SK-N-SH (cell line): ENCODE measurements around the gene FAM199X. TPM values are rescaled to one million over a fixed set of nuclear protein-coding genes. Genes with fewer than 3 reads are reported as not detected.
A peak's percentile ranks its signal among the peaks of the same experiment; 100 is the strongest.

Experiments used
- CTCF ChIA-PET: fragments of 300-600, 350-600 bp; formaldehyde crosslinking; extraction: SDS; loops from one replicate; lab custom pipeline; 2021; lab: Yijun Ruan, JAX
- POLR2A ChIA-PET: fragments of 350-600 bp; sonication (Branson Sonifier 250); formaldehyde crosslinking; extraction: SDS; loops from one replicate; lab custom pipeline; 2020; ENCODE audit warnings: antibody characterized with exemption, inconsistent platforms; lab: Yijun Ruan, JAX
- DNase-seq: peaks from one replicate; pipeline ENCODE4 v3.0.0; 2012
- H2AFZ ChIP-seq: fragments of 200-600 bp; sonication (generic); 2 replicates; pipeline ENCODE4 v1.8.1; 2016; ENCODE audit warnings: antibody characterized with exemption, mild to moderate bottlenecking, low read depth
- H3F3A ChIP-seq: fragments of 200-600 bp; sonication (generic); replicated peaks from 2 replicates; pipeline ENCODE3; 2016; ENCODE audit warnings: antibody characterized with exemption, mild to moderate bottlenecking; ENCODE audit not compliant: insufficient read depth
- H3K27ac ChIP-seq, 2 experiments: fragments of 200-500 bp in 1 of 2; fragments of 200-600 bp in 1 of 2; sonication (Bioruptor generic) in 1 of 2; sonication (generic), shearing (Covaris generic) in 1 of 2; 2 replicates each; pipeline versions ENCODE4 v1.5.1 to v1.6.1; 2014 to 2016; ENCODE audit warnings: low read depth in 2 of 2, inconsistent platforms in 1 of 2, low read length in 1 of 2, mild to moderate bottlenecking in 1 of 2, mixed read lengths in 1 of 2
- H3K27me3 ChIP-seq: fragments of 200-600 bp; sonication (generic), shearing (Covaris generic); 2 replicates; pipeline ENCODE4 v1.6.1; 2016; ENCODE audit warnings: mixed run types; ENCODE audit not compliant: insufficient read depth
- H3K36me3 ChIP-seq, 2 experiments: fragments of 200-500 bp in 1 of 2; fragments of 200-600 bp in 1 of 2; sonication (Bioruptor generic) in 1 of 2; sonication (generic) in 1 of 2; replicated peaks in 1 of 2; 2 replicates each; pipeline versions ENCODE3 to v1.5.1; 2014 to 2016; ENCODE audit warnings: low read length in 1 of 2, mild to moderate bottlenecking in 1 of 2; ENCODE audit not compliant: insufficient read depth in 2 of 2, control insufficient read depth in 1 of 2
- H3K4me1 ChIP-seq, 2 experiments: fragments of 200-500 bp in 1 of 2; fragments of 200-600 bp in 1 of 2; sonication (Bioruptor generic) in 1 of 2; sonication (generic), shearing (Covaris generic) in 1 of 2; 2 replicates each; pipeline versions ENCODE4 v1.5.1 to v1.6.1; 2014 to 2016; ENCODE audit warnings: low read depth in 1 of 2, low read length in 1 of 2, mixed run types in 1 of 2; ENCODE audit not compliant: insufficient read depth in 2 of 2, control insufficient read depth in 1 of 2
- H3K4me2 ChIP-seq: fragments of 200-600 bp; sonication (generic), shearing (Covaris generic); 2 replicates; pipeline ENCODE4 v1.6.1; 2017; ENCODE audit warnings: mixed run types
- H3K4me3 ChIP-seq, 2 experiments: fragments of 200-500 bp in 1 of 2; fragments of 200-600 bp in 1 of 2; sonication (Bioruptor generic) in 1 of 2; sonication (generic), shearing (Covaris generic) in 1 of 2; 2 replicates each; pipeline versions ENCODE4 v1.5.1 to v1.8.1; 2014 to 2016; ENCODE audit warnings: low read depth in 2 of 2, inconsistent platforms in 1 of 2, low read length in 1 of 2, mild to moderate bottlenecking in 1 of 2, mixed read lengths in 1 of 2, moderate library complexity in 1 of 2
- H3K79me2 ChIP-seq: fragments of 200-600 bp; sonication (generic); 2 replicates; pipeline ENCODE4 v1.8.1; 2017; ENCODE audit warnings: mild to moderate bottlenecking; ENCODE audit not compliant: insufficient read depth
- H3K9ac ChIP-seq: fragments of 200-600 bp; sonication (generic); 2 replicates; pipeline ENCODE4 v1.6.1; 2017; ENCODE audit warnings: mixed run types
- H3K9me2 ChIP-seq: fragments of 200-600 bp; sonication (generic); 2 replicates; pipeline ENCODE4 v1.6.1; 2017; ENCODE audit warnings: mixed run types
- H3K9me3 ChIP-seq: fragments of 200-600 bp; sonication (generic); 2 replicates; pipeline ENCODE4 v1.6.1; 2017; ENCODE audit warnings: mixed run types, mild to moderate bottlenecking, moderate library complexity
- H4K20me1 ChIP-seq: fragments of 200-600 bp; sonication (generic); 2 replicates; pipeline ENCODE4 v1.6.1; 2017; ENCODE audit warnings: mild to moderate bottlenecking, mixed run types; ENCODE audit not compliant: insufficient read depth
- CHD2 ChIP-seq: fragments of 150-350 bp; IDR thresholded peaks from 2 replicates; pipeline ENCODE4 v1.6.1; 2018; ENCODE audit warnings: low read length; ENCODE audit not compliant: partially characterized antibody
- ELF1 ChIP-seq: IDR thresholded peaks from 2 replicates; pipeline ENCODE4 v1.4.0; 2012
- EP300 ChIP-seq, 2 experiments: IDR thresholded peaks; 2 replicates each; pipeline versions ENCODE4 v1.4.0 to v1.6.1; 2012; ENCODE audit warnings: borderline replicate concordance in 1 of 2, low read depth in 1 of 2, low read length in 1 of 2
- EZH2phosphoT487 ChIP-seq: fragments of 200-600 bp; sonication (generic); IDR thresholded peaks from 2 replicates; pipeline ENCODE4 v1.6.1; 2017; ENCODE audit warnings: low read depth, mixed run types, mild to moderate bottlenecking, antibody characterized with exemption, moderate library complexity, borderline replicate concordance
- FOXJ3 ChIP-seq: sonication (generic); formaldehyde crosslinking; IDR thresholded peaks from 2 replicates; pipeline ENCODE4 v1.5.1; 2020; ENCODE audit warnings: mild to moderate bottlenecking, missing genetic modification reagents
- FOXM1 ChIP-seq: IDR thresholded peaks from 2 replicates; pipeline ENCODE4 v1.4.0; 2012; ENCODE audit warnings: low read depth, mild to moderate bottlenecking
- GATA2 ChIP-seq: sonication (generic); formaldehyde crosslinking; IDR thresholded peaks from 2 replicates; pipeline ENCODE4 v1.5.0; 2020; ENCODE audit warnings: mild to moderate bottlenecking, missing genetic modification reagents
- JUND ChIP-seq: IDR thresholded peaks from 2 replicates; pipeline ENCODE4 v1.4.0; 2012
- MEF2A ChIP-seq: IDR thresholded peaks from 2 replicates; pipeline ENCODE4 v1.4.0; 2012; ENCODE audit warnings: low read depth, borderline replicate concordance
- MXI1 ChIP-seq: IDR thresholded peaks from 2 replicates; pipeline ENCODE4 v1.6.1; 2012; ENCODE audit warnings: mild to moderate bottlenecking, low read depth, low read length, improper control_type of control experiment
- NFIC ChIP-seq: IDR thresholded peaks from 2 replicates; pipeline ENCODE4 v1.4.0; 2012; ENCODE audit warnings: borderline replicate concordance
- POLR2AphosphoS5 ChIP-seq: IDR thresholded peaks from 2 replicates; pipeline ENCODE4 v1.6.1; 2012; ENCODE audit warnings: low read depth, low read length
- RAD21 ChIP-seq: IDR thresholded peaks from 2 replicates; pipeline ENCODE4 v1.6.1; 2012; ENCODE audit warnings: mild to moderate bottlenecking, low read length
- RCOR1 ChIP-seq: fragments of 150-350 bp; IDR thresholded peaks from 2 replicates; pipeline ENCODE4 v1.6.1; 2017; ENCODE audit warnings: antibody characterized with exemption, low read length
- RFX5 ChIP-seq: IDR thresholded peaks from 2 replicates; pipeline ENCODE4 v1.6.1; 2012; ENCODE audit warnings: mild to moderate bottlenecking, improper control_type of control experiment, low read length
- SIN3A ChIP-seq: IDR thresholded peaks from 2 replicates; pipeline ENCODE4 v1.6.1; 2012; ENCODE audit warnings: low read depth, mild to moderate bottlenecking, low read length, moderate library complexity, borderline replicate concordance
- SMC3 ChIP-seq: IDR thresholded peaks from 2 replicates; pipeline ENCODE4 v1.6.1; 2012; ENCODE audit warnings: low read depth, low read length, improper control_type of control experiment
- TAF1 ChIP-seq: IDR thresholded peaks from 2 replicates; pipeline ENCODE4 v1.6.1; 2012; ENCODE audit warnings: low read depth, mild to moderate bottlenecking, low read length, moderate library complexity, borderline replicate concordance
- TCF12 ChIP-seq: IDR thresholded peaks from 2 replicates; pipeline ENCODE4 v1.4.0; 2012
- TEAD4 ChIP-seq: IDR thresholded peaks from 2 replicates; pipeline ENCODE4 v1.4.0; 2012; ENCODE audit warnings: mild to moderate bottlenecking, borderline replicate concordance; ENCODE audit not compliant: insufficient read depth
- WGBS: methylation state at CpG from one replicate; pipeline ENCODE4 v1.1.6; 2017; ENCODE audit warnings: low lambda C conversion rate; 5-methylcytosine and 5-hydroxymethylcytosine counted together
- polyA plus RNA-seq, 3 experiments: library from polyadenylated mRNA; depleted of rRNA; stranded (reverse); fragments of >200 nt; gene quantifications; 2 replicates each; pipeline ENCODE4 v1.2.3, GENCODE V29; 2012
- TF ChIP-seq, protein P1 (sequence below): fragments of 150-350 bp; IDR thresholded peaks from 2 replicates; pipeline ENCODE4 v1.6.1; 2016; ENCODE audit warnings: mild to moderate bottlenecking, low read depth, low read length
- TF ChIP-seq, protein P2 (sequence below): IDR thresholded peaks from 2 replicates; pipeline ENCODE4 v1.6.1; 2012; ENCODE audit warnings: mild to moderate bottlenecking, low read depth, low read length, moderate library complexity
- TF ChIP-seq, protein P3 (sequence below): IDR thresholded peaks from 2 replicates; pipeline ENCODE4 v1.4.0; 2012; ENCODE audit warnings: low read depth
- TF ChIP-seq, protein P4 (sequence below): IDR thresholded peaks from 2 replicates; pipeline ENCODE4 v1.4.0; 2012; ENCODE audit warnings: low read depth, borderline replicate concordance
- TF ChIP-seq, protein P5 (sequence below): fragments of 200-600 bp; sonication (generic); IDR thresholded peaks from 2 replicates; pipeline ENCODE4 v1.6.1; 2017; ENCODE audit warnings: antibody characterized with exemption, mild to moderate bottlenecking, moderate library complexity

FAM199X gene
- polyA plus RNA-seq (2012; rRNA removed): 2.2 and 3.2 TPM in 2 replicates
- polyA plus RNA-seq (2012; cell fraction: cytosol; rRNA removed): 4.0 and 5.3 TPM in 2 replicates
- polyA plus RNA-seq (2012; cell fraction: nucleus; rRNA removed): 2.4 and 5.2 TPM in 2 replicates

DNA sequence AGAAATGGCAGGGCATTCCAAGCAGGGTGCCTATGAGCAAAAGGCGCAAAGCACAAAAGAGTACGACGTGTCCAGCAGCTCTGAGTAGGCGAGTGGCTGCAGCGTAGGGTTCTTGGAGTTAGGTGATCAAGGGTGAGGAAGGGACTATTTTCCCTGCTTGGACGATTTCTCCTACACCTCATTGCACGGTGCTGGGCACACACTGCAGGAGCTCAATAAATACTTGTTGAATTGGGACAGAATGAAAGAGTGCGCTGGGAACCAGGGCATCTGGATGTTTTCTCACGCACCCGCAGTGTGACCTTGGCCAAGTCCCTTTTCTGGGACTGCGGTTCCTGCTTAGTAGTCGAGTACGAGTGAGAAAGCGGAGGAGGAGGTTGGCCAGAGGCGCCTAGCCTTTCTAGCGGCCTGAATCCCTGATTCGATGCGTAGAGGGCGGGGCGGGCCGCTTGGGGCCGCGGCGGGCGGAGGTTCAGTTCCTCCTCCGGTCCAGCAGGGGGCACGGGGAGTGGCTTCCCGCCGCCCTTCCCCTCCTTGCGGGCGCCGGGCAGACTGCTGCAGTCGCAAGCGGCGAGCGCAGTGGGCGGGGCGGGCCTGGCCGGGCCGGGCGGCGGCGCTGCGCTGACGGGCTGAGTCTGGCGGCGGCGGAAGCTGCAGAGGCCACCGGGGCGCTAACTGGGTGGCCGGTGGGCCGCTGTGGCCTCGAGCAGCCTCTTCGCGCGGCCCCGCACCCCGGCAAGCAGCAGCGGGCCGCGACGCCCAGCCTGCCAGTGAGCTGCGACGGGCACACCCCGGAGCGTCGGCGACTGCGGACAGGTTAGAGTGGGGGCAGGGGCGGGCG lies at the start of gene FAM199X:
Gene FAM199X, plus strand, starts transcription at position 560 of the 841 bp plus-strand sequence. CDS start 333 bp downstream, outside the sequence.
- H3K27me3 ChIP-seq: peaks cover 3% of the 10 kb centered on the region; the same call in 1 of the 2 replicates
- DNase-seq: peak; percentile 90
- H3K36me3 ChIP-seq: no peaks in the 10 kb centered on the region
- 25% methylated on average over 28 of the region's 71 CpGs for WGBS
- H3K4me1 ChIP-seq: no peaks in the 10 kb centered on the region; a peak in 2 of 4 replicates
- H3K9me3 ChIP-seq: no peaks in the 10 kb centered on the region
- H4K20me1 ChIP-seq: peaks cover 15% of the 10 kb centered on the region
- H2AFZ ChIP-seq: peak within 1 kb of the TSS; percentile 47; the same call in 1 of the 2 replicates
- ChIA-PET CTCF (interaction anchor here (1.0 to 2.9 kb wide), 4 partner anchors 9 to 80 kb away, joined by 3 to 15 read pairs (median 4); partner anchors contain the start of gene SLC25A53), POLR2A (interaction anchor here (0.9 to 1.6 kb wide), 2 partner anchors 9 kb away, joined by 3 to 11 read pairs; partner anchors contain the start of gene SLC25A53)
- H3F3A ChIP-seq: no peaks in the 10 kb centered on the region
- H3K9me2 ChIP-seq: no peaks in the 10 kb centered on the region
- peak within 1 kb of the TSS; percentile 39 to 72; a peak in 3 of 4 replicates for H3K27ac ChIP-seq
- peak within 1 kb of the TSS; percentile 67 to 70 for H3K4me3 ChIP-seq
- H3K79me2 ChIP-seq: peaks cover 46% of the 10 kb centered on the region
- peak within 1 kb of the TSS; percentile 79 for H3K4me2 ChIP-seq
- peak within 1 kb of the TSS; percentile 63 for H3K9ac ChIP-seq
- TF ChIP-seq SIN3A (no peak), POLR2AphosphoS5 (0 out of 2 replicates have a peak, but pooled peaks have one; percentile 31), RCOR1 (no peak), NFIC (no peak), GATA2 (no peak), TCF12 (no peak), FOXM1 (no peak), CHD2 (peak; percentile 25), MXI1 (no peak), TAF1 (peak; percentile 21; the same call in 1 of the 2 replicates), ELF1 (no peak), JUND (no peak), RAD21 (no peak; the same call in 1 of the 2 replicates), FOXJ3 (CRISPR knock-in tag) (no peak), MEF2A (no peak), RFX5 (no peak), TEAD4 (no peak), EZH2phosphoT487 (no peak), EP300 (IDR thresholded peaks at IDR 0.05; ENCODE audit: borderline replicate concordance in 1 of 2, low read depth in 1 of 2, low read length in 1 of 2) (no peak), SMC3 (peak; percentile 18; the same call in 1 of the 2 replicates)
- TF ChIP-seq, protein P1, sequence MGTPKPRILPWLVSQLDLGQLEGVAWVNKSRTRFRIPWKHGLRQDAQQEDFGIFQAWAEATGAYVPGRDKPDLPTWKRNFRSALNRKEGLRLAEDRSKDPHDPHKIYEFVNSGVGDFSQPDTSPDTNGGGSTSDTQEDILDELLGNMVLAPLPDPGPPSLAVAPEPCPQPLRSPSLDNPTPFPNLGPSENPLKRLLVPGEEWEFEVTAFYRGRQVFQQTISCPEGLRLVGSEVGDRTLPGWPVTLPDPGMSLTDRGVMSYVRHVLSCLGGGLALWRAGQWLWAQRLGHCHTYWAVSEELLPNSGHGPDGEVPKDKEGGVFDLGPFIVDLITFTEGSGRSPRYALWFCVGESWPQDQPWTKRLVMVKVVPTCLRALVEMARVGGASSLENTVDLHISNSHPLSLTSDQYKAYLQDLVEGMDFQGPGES: no peak
- TF ChIP-seq, protein P2, sequence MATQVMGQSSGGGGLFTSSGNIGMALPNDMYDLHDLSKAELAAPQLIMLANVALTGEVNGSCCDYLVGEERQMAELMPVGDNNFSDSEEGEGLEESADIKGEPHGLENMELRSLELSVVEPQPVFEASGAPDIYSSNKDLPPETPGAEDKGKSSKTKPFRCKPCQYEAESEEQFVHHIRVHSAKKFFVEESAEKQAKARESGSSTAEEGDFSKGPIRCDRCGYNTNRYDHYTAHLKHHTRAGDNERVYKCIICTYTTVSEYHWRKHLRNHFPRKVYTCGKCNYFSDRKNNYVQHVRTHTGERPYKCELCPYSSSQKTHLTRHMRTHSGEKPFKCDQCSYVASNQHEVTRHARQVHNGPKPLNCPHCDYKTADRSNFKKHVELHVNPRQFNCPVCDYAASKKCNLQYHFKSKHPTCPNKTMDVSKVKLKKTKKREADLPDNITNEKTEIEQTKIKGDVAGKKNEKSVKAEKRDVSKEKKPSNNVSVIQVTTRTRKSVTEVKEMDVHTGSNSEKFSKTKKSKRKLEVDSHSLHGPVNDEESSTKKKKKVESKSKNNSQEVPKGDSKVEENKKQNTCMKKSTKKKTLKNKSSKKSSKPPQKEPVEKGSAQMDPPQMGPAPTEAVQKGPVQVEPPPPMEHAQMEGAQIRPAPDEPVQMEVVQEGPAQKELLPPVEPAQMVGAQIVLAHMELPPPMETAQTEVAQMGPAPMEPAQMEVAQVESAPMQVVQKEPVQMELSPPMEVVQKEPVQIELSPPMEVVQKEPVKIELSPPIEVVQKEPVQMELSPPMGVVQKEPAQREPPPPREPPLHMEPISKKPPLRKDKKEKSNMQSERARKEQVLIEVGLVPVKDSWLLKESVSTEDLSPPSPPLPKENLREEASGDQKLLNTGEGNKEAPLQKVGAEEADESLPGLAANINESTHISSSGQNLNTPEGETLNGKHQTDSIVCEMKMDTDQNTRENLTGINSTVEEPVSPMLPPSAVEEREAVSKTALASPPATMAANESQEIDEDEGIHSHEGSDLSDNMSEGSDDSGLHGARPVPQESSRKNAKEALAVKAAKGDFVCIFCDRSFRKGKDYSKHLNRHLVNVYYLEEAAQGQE: no peak
- TF ChIP-seq, protein P3, sequence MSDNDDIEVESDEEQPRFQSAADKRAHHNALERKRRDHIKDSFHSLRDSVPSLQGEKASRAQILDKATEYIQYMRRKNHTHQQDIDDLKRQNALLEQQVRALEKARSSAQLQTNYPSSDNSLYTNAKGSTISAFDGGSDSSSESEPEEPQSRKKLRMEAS: no peak
- TF ChIP-seq, protein P4, sequence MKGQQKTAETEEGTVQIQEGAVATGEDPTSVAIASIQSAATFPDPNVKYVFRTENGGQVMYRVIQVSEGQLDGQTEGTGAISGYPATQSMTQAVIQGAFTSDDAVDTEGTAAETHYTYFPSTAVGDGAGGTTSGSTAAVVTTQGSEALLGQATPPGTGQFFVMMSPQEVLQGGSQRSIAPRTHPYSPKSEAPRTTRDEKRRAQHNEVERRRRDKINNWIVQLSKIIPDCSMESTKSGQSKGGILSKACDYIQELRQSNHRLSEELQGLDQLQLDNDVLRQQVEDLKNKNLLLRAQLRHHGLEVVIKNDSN: no peak
- TF ChIP-seq, protein P5, sequence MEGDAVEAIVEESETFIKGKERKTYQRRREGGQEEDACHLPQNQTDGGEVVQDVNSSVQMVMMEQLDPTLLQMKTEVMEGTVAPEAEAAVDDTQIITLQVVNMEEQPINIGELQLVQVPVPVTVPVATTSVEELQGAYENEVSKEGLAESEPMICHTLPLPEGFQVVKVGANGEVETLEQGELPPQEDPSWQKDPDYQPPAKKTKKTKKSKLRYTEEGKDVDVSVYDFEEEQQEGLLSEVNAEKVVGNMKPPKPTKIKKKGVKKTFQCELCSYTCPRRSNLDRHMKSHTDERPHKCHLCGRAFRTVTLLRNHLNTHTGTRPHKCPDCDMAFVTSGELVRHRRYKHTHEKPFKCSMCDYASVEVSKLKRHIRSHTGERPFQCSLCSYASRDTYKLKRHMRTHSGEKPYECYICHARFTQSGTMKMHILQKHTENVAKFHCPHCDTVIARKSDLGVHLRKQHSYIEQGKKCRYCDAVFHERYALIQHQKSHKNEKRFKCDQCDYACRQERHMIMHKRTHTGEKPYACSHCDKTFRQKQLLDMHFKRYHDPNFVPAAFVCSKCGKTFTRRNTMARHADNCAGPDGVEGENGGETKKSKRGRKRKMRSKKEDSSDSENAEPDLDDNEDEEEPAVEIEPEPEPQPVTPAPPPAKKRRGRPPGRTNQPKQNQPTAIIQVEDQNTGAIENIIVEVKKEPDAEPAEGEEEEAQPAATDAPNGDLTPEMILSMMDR: peak; percentile 51
